Ascending aorta (tissue), 2 donors: ENCODE measurements around the gene CHRNA1. TPM values are rescaled to one million over a fixed set of nuclear protein-coding genes. Genes with fewer than 3 reads are reported as not detected.

ENCODE experiments used
- DNase-seq, 2 donors: peaks; one replicate each; pipeline ENCODE4 v3.0.0-alpha.2; 2019; ENCODE audit warnings: low spot score in 2 of 2
- H3K27ac ChIP-seq, 2 donors: fragments of 200-600 bp; sonication (generic); one replicate each; pipeline ENCODE4 v1.5.1; 2016 to 2017; ENCODE audit warnings: mild to moderate bottlenecking in 1 of 2
- H3K27me3 ChIP-seq: fragments of 200-600 bp; sonication (generic); one replicate; pipeline ENCODE4 v1.5.1; 2017
- H3K36me3 ChIP-seq, 2 donors: fragments of 200-600 bp; sonication (generic); one replicate each; pipeline ENCODE4 v1.5.1; 2016
- H3K4me1 ChIP-seq, 2 donors: fragments of 200-600 bp; sonication (generic); one replicate each; pipeline ENCODE4 v1.5.1; 2016 to 2017; ENCODE audit warnings: mild to moderate bottlenecking in 1 of 2
- H3K4me3 ChIP-seq, 2 donors: fragments of 200-600 bp; sonication (generic); one replicate each; pipeline ENCODE4 v1.5.1; 2016 to 2017; ENCODE audit warnings: mild to moderate bottlenecking in 1 of 2
- H3K9me3 ChIP-seq, 2 donors: fragments of 200-600 bp; sonication (generic); one replicate each; pipeline ENCODE4 v1.5.1; 2016
- CTCF ChIP-seq, 3 experiments: fragments of 200-600 bp in 2 of 3; fragments of 450-650 bp in 1 of 3; sonication (generic) in 2 of 3; IDR thresholded peaks; one replicate each; pipeline ENCODE4 v1.5.1; 2016 to 2019; ENCODE audit warnings: antibody characterized with exemption in 3 of 3, mild to moderate bottlenecking in 1 of 3, moderate library complexity in 1 of 3
- intact Hi-C: fragments of 100-400 bp; cut with DNase I; formaldehyde crosslinking; loops from one replicate; pipeline ENCODE4 v1.15.1; 2023
- total RNA-seq: library from RNA; depleted of rRNA; stranded (reverse); fragments of >200 nt; gene quantifications from one replicate; pipeline ENCODE4 v1.1.0, GENCODE V29; 2016

Gene CHRNA1
- total RNA-seq, 1 donor from 2014 or later = not detected

- H3K9me3 ChIP-seq = no peaks in the 10 kb centered on the region
- no peak overlapping the region for H3K27ac ChIP-seq
- DNase-seq = no peak
Measured at GRCh38 chr2:174760845-174761473, 3.3 kb downstream of the CHRNA1 start.

GRCh38 chr2:174759381-174760065 lies 4.7 kb downstream of the CHRNA1 start:
- peak in 1 of 2 donors; percentile 46 for DNase-seq
- TF ChIP-seq CTCF (IDR thresholded peaks at IDR 0.05) = no peak
- no peaks in the 10 kb centered on the region for H3K9me3 ChIP-seq
- H3K36me3 ChIP-seq = no peaks in the 10 kb centered on the region
- H3K27ac ChIP-seq = no peak overlapping the region
- no peak overlapping the region for H3K4me3 ChIP-seq
- intact Hi-C loops = loop anchor here (10.0 kb wide), 1 partner anchor 185 kb away; no protein-coding TSS in a partner anchor
- H3K4me1 ChIP-seq = no peaks in the 10 kb centered on the region
- no peaks in the 10 kb centered on the region for H3K27me3 ChIP-seq

More at GRCh38 chr2:174760845-174761473, 3.3 kb downstream of the CHRNA1 start:
- H3K4me3 ChIP-seq = no peak overlapping the region
- H3K4me1 ChIP-seq = no peaks in the 10 kb centered on the region
- TF ChIP-seq CTCF (IDR thresholded peaks at IDR 0.05) = no peak
- no peaks in the 10 kb centered on the region for H3K36me3 ChIP-seq
- H3K27me3 ChIP-seq = no peaks in the 10 kb centered on the region
- intact Hi-C loops = loop anchor here (10.0 kb wide), 1 partner anchor 186 kb away; no protein-coding TSS in a partner anchor

GRCh38 chr2:174756743-174757142 lies 7.5 kb downstream of the CHRNA1 start:
- DNase-seq = no peak
- Histone ChIP-seq H3K27ac (no peak overlapping the region), H3K4me3 (no peak overlapping the region), H3K9me3 (no peaks in the 10 kb centered on the region), H3K27me3 (no peaks in the 10 kb centered on the region), H3K4me1 (no peaks in the 10 kb centered on the region), H3K36me3 (no peaks in the 10 kb centered on the region)
- no peak for TF ChIP-seq CTCF (IDR thresholded peaks at IDR 0.05)
- intact Hi-C loops = no loop called here

- H3K36me3 ChIP-seq = no peaks in the 10 kb centered on the region
- intact Hi-C loops = no loop called here
- no peak for TF ChIP-seq CTCF (IDR thresholded peaks at IDR 0.05)
- no peaks in the 10 kb centered on the region for H3K4me1 ChIP-seq
- no peaks in the 10 kb centered on the region for H3K27me3 ChIP-seq
- no peak overlapping the region for H3K4me3 ChIP-seq
- H3K27ac ChIP-seq = no peak overlapping the region
- peak in 1 of 2 donors; percentile 48 for DNase-seq
- no peaks in the 10 kb centered on the region for H3K9me3 ChIP-seq
Measured at GRCh38 chr2:174753038-174753633, 11.1 kb downstream of the CHRNA1 start.

- H3K36me3 ChIP-seq = no peaks in the 10 kb centered on the region
- H3K4me3 ChIP-seq = no peak overlapping the region
- DNase-seq = peak in 1 of 2 donors; percentile 31
- no peak for TF ChIP-seq CTCF (IDR thresholded peaks at IDR 0.05)
- no peak overlapping the region for H3K27ac ChIP-seq
- intact Hi-C loops = no loop called here
- no peaks in the 10 kb centered on the region for H3K9me3 ChIP-seq
- H3K27me3 ChIP-seq = no peaks in the 10 kb centered on the region
- H3K4me1 ChIP-seq = no peaks in the 10 kb centered on the region
Measured at GRCh38 chr2:174752403-174753037, 11.8 kb downstream of the CHRNA1 start.
